Upper lobe of left lung (tissue), 6 donors: Measurements from ENCODE around the gene MBP. TPM values are rescaled to one million over a fixed set of nuclear protein-coding genes. Genes with fewer than 3 reads are reported as not detected.

Experiments used
- ATAC-seq, 2 donors: fragments of 200-7000 bp; cut with Tn5 transposase; one replicate each; pipeline ENCODE4 v1.9.1; 2022; ENCODE audit warnings: mild to moderate bottlenecking in 2 of 2, moderate library complexity in 2 of 2; ENCODE audit not compliant: low FRiP score in 2 of 2
- DNase-seq, 2 donors: peaks; one replicate each; pipeline ENCODE4 v3.0.0-alpha.2; 2019 to 2020
- H3K27ac ChIP-seq, 4 donors: fragments of 200-600 bp; sonication (generic); one replicate each; pipeline ENCODE4 v1.5.1; 2016 to 2019
- H3K27me3 ChIP-seq, 4 donors: fragments of 200-600 bp; sonication (generic); one replicate each; pipeline ENCODE4 v1.5.1; 2017 to 2019
- H3K36me3 ChIP-seq, 4 donors: fragments of 200-600 bp; sonication (generic); one replicate each; pipeline ENCODE4 v1.5.1; 2016 to 2019
- H3K4me1 ChIP-seq, 4 donors: fragments of 200-600 bp; sonication (generic); one replicate each; pipeline ENCODE4 v1.5.1; 2018 to 2019
- H3K4me3 ChIP-seq, 4 donors: fragments of 200-600 bp; sonication (generic); one replicate each; pipeline ENCODE4 v1.5.1; 2017 to 2019; ENCODE audit warnings: mild to moderate bottlenecking in 2 of 4, moderate library complexity in 1 of 4
- H3K9me3 ChIP-seq, 4 donors: fragments of 200-600 bp; sonication (generic); one replicate each; pipeline ENCODE4 v1.5.1; 2018 to 2019
- EP300 ChIP-seq, 4 donors: sonication (generic); formaldehyde crosslinking; IDR thresholded peaks; one replicate each; pipeline ENCODE4 v1.5.1; 2017; ENCODE audit warnings: antibody characterized with exemption in 4 of 4, control low read depth in 2 of 4
- POLR2A ChIP-seq, 4 donors: fragments of 450-650 bp; IDR thresholded peaks; one replicate each; pipeline ENCODE4 v1.5.1; 2016 to 2017; ENCODE audit warnings: antibody characterized with exemption in 4 of 4, mild to moderate bottlenecking in 2 of 4
- POLR2AphosphoS5 ChIP-seq, 2 donors: sonication (generic); formaldehyde crosslinking; IDR thresholded peaks; one replicate each; pipeline ENCODE4 v1.5.1; 2017; ENCODE audit warnings: antibody characterized with exemption in 2 of 2
- WGBS, 2 donors: methylation state at CpG; one replicate each; pipeline ENCODE4 v1.1.5; 2017 to 2018; 5-methylcytosine and 5-hydroxymethylcytosine counted together
- total RNA-seq, 6 donors: library from RNA; depleted of rRNA in 4 of 6; stranded (reverse); fragments of >200 nt in 4 of 6; gene quantifications; one replicate each; pipeline versions ENCODE4 v1.1.0 to v1.2.1, GENCODE V29; 2016 to 2021
- TF ChIP-seq, protein P1 (sequence below), 6 experiments: fragments of 450-650 bp in 4 of 6; fragments of 200-600 bp in 2 of 6; sonication (generic) in 2 of 6; IDR thresholded peaks; one replicate each; pipeline ENCODE4 v1.5.1; 2016 to 2019; ENCODE audit warnings: antibody characterized with exemption in 6 of 6
- donor health status: DM: no; HTN: no; CAD: no; lungs with moderate emphysema.
- donor health status: DM: no; HTN: yes; CAD: no; lungs with severe emphysema.

MBP gene
- total RNA-seq, 6 donors from 2014 or later, result 55.5 to 87.6 (median 68.8) TPM

GRCh38 chr18:77136076-77136718 lies 3.6 kb upstream of the MBP start:
- no peaks in the 10 kb centered on the region for H3K27me3 ChIP-seq
- ATAC-seq (no peak), DNase-seq (no peak)
- H3K27ac ChIP-seq, result no peak overlapping the region
- H3K9me3 ChIP-seq, result no peaks in the 10 kb centered on the region
- no peak overlapping the region for H3K4me3 ChIP-seq
- H3K4me1 ChIP-seq, result peaks cover 23 to 59% (median 25%) of the 10 kb centered on the region in 4 donors
- no peaks in the 10 kb centered on the region for H3K36me3 ChIP-seq
- TF ChIP-seq, protein P1, sequence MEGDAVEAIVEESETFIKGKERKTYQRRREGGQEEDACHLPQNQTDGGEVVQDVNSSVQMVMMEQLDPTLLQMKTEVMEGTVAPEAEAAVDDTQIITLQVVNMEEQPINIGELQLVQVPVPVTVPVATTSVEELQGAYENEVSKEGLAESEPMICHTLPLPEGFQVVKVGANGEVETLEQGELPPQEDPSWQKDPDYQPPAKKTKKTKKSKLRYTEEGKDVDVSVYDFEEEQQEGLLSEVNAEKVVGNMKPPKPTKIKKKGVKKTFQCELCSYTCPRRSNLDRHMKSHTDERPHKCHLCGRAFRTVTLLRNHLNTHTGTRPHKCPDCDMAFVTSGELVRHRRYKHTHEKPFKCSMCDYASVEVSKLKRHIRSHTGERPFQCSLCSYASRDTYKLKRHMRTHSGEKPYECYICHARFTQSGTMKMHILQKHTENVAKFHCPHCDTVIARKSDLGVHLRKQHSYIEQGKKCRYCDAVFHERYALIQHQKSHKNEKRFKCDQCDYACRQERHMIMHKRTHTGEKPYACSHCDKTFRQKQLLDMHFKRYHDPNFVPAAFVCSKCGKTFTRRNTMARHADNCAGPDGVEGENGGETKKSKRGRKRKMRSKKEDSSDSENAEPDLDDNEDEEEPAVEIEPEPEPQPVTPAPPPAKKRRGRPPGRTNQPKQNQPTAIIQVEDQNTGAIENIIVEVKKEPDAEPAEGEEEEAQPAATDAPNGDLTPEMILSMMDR (IDR thresholded peaks at IDR 0.05), result no peak
- 88 to 92% methylated on average over 8 of the region's 8 CpGs for WGBS, 2 donors

DNA sequence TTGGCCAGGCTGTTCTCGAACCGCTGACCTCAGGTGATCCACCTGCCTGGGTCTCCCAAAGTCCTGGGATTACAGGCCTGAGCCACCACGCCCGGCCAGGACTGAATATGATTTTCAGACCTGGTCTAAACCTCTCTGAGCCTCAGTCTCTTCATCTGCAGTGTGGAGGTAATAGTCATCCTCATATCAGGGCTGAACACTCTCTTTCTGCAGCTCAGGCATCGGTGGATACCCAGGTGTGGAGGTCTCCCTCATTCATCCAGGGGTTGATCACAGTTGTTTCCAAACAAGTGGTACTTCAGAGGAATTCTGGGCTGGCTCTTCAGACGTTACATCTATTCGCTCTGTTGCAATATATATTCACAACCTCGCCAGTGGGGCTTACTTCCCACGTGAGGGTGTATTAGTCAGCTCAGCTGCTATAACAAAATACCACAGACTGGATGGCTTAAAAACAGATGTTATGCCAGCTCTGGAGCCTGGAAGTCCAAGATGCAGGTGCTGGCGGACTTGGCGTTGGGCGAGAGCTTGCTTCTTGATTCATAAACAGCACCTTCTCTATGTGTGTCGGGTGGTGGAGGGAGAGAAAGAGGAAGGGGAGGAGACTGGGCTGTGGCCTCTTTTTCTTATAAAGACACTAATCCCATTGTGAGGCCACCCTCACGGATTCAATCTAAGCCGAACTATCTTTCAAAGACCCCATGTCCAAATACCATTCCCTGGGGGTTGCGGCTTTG lies 2.9 kb upstream of the MBP start:
- Histone ChIP-seq H3K4me1 (peaks cover 18 to 58% (median 24%) of the 10 kb centered on the region in 4 donors), H3K27ac (no peak overlapping the region), H3K4me3 (no peak overlapping the region), H3K36me3 (no peaks in the 10 kb centered on the region), H3K9me3 (no peaks in the 10 kb centered on the region), H3K27me3 (no peaks in the 10 kb centered on the region)
- WGBS, 2 donors, result 84 to 86% methylated on average over 16 of the region's 16 CpGs
- DNase-seq, result peak in 1 of 2 donors; percentile 17
- ATAC-seq, result no peak
- TF ChIP-seq POLR2A (IDR thresholded peaks at IDR 0.05), result no peak

DNA sequence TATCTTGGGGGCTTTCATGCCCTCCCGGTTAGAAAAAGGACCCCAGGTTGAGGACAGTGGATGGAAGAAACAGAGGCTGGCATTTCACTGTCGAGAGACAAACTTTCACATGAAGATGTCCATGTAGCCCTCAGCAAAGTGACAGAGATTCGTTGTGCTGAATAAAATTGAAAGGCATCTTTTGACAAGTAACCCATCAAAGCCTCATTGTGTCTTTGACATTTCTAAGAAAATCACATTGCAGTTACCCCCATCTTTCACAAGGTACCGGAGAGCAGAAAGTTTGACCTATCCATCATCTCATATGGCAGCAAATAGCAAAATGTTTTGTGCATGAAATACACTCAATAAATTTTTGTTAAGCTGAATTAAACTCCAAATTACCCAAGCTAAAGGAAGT lies 2.0 kb upstream of the MBP start:
- ATAC-seq (no peak), DNase-seq (no peak)
- Histone ChIP-seq H3K27me3 (no peaks in the 10 kb centered on the region), H3K27ac (peak overlapping the region in 1 of 4 donors; percentile 99), H3K4me3 (no peak overlapping the region), H3K9me3 (no peaks in the 10 kb centered on the region), H3K36me3 (no peaks in the 10 kb centered on the region), H3K4me1 (peaks cover 23 to 60% (median 27%) of the 10 kb centered on the region in 4 donors)
- TF ChIP-seq POLR2A (IDR thresholded peaks at IDR 0.05) (no peak), POLR2AphosphoS5 (IDR thresholded peaks at IDR 0.05) (no peak), EP300 (IDR thresholded peaks at IDR 0.05) (no peak)
- TF ChIP-seq, protein P1 (IDR thresholded peaks at IDR 0.05), result no peak
- 78 to 79% methylated on average over 4 of the region's 4 CpGs for WGBS, 2 donors

- Histone ChIP-seq H3K27me3 (no peaks in the 10 kb centered on the region), H3K9me3 (no peaks in the 10 kb centered on the region), H3K36me3 (no peaks in the 10 kb centered on the region), H3K4me1 (peaks cover 27 to 63% (median 29%) of the 10 kb centered on the region in 4 donors), H3K27ac (peak overlapping the region; percentile 96 to 99 (median 97)), H3K4me3 (peak overlapping the region in 1 of 4 donors; percentile 77)
- no peak for TF ChIP-seq POLR2AphosphoS5 (IDR thresholded peaks at IDR 0.05)
- TF ChIP-seq, protein P1 (IDR thresholded peaks at IDR 0.05), result peak in 3 of 6 experiments; percentile 21 to 28 (median 27)
- TF ChIP-seq POLR2A (IDR thresholded peaks at IDR 0.05), result no peak
- no peak for TF ChIP-seq EP300 (IDR thresholded peaks at IDR 0.05)
- DNase-seq (peak in 1 of 2 donors; percentile 71), ATAC-seq (peak in 1 of 2 donors; percentile 21)
- WGBS, 2 donors, result 37 to 54% methylated on average over 7 to 12 of the region's 12 CpGs
These were observed 1.4 kb upstream of the MBP start for GRCh38 chr18:77133835-77134496.
